DMS53 treated with DMSO at 0.1 percent for 48 hours (cell line): ENCODE measurements around the gene TMEM217.
A peak's percentile ranks its signal among the peaks of the same experiment; 100 is the strongest.

Source experiments
- DNase-seq: peaks from one replicate; lab custom pipeline; 2025; ENCODE audit not compliant: unreplicated experiment; lab: John Stamatoyannopoulos, UW

The TMEM217 gene

GRCh38 chr6:37170273-37171200, 87.4 kb downstream of the TMEM217 start:
- no peak for DNase-seq

DNA sequence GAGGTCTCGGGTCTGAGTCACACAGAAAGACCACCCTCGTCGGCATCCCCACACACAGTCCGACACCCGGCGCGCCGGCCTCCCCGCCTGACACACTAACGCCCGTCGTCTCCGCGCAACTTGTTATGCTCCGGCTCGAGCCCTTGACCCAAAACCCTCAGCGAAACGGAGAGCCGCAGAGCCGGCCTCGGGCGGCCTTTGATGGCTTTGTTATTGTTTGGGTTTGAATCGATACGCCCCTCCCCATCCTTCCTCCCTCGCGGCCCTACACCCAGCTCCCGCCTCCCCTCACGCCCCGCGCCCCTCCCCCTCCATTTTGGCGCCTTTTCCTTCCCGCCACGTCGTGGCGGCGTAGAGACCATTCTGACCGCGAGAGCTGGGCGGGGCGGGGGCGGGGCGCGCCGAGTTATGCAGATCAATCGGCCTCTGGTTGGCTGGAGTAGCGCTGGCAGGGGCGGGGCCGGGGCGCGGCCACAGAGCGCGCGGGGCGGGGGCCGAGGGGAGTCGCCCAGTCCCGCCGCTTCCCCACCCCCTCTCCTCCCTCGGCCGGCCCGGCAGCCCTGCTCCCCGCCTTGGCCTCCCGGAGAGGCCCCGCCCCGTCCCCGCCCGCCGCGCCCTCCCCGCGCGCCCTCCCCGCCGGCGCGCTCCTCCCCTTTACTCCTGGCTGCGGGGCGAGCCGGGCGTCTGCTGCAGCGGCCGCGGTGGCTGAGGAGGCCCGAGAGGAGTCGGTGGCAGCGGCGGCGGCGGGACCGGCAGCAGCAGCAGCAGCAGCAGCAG, 88.3 kb downstream of the TMEM217 start, which contains the start of gene PIM1:
TSS of gene PIM1 (plus strand) at position 657 of the 777 bp plus-strand sequence. CDS start 424 bp downstream, outside the sequence.
- peak; percentile 83 for DNase-seq

- DNase-seq: peak; percentile 26
Measured at GRCh38 chr6:37168811-37169495, 89.0 kb downstream of the TMEM217 start.

DNA sequence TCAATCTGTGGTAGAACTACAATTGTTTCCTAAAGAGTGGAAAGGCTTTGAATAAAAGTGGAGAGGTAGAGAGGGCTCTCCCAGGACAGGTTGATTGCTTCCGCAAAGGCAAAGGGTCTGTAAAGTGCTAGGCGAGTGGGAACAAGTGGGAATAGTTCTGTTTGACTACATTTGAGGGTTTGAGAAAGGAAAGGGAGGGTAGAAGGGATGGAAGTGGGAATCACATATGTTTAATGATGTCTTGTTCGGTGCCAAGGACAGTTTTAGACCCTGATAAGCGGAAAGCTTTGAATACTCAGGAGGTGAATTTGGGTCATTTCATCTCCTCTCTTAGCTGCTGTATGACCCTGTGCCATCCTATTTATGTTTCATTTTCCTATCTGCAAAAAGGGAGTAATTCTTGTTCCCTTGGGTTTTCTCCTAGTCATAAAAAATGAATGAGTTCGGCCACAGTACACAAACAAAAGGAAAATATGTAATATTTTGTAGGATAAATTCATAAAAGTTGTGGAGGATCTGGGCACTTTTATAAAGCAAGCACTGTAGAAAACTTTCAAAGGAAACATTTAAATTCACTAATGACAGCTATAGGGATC, 89.7 kb downstream of the TMEM217 start:
- DNase-seq: no peak

DNA sequence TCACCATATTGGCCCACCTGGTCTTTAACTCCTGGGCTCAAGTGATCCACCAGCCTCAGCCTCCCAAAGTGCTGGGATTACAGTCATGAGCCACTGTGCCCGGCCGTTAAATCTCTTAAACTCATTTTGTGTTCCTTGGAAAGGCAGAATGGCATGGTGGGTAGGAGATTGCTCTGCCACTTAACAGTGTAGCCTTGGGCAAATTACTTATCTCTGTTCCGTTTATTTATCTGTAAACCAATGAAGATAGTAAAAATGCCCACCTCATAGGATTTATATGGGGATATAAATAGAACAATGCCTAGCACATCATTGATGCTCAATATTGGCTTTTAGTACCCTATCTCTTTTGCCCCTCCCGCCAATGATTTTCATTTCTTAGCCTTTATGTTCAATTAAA, 95.2 kb downstream of the TMEM217 start:
- no peak for DNase-seq
